HG03342 (cell line): ENCODE data around the gene NOSIP.

Experiments
- ATAC-seq: cut with Tn5 transposase; IDR thresholded peaks from one replicate; pipeline ENCODE4 v1.9.1; 2021; ENCODE audit warnings: mild to moderate bottlenecking, moderate library complexity; ENCODE audit not compliant: unreplicated experiment

NOSIP gene

DNA sequence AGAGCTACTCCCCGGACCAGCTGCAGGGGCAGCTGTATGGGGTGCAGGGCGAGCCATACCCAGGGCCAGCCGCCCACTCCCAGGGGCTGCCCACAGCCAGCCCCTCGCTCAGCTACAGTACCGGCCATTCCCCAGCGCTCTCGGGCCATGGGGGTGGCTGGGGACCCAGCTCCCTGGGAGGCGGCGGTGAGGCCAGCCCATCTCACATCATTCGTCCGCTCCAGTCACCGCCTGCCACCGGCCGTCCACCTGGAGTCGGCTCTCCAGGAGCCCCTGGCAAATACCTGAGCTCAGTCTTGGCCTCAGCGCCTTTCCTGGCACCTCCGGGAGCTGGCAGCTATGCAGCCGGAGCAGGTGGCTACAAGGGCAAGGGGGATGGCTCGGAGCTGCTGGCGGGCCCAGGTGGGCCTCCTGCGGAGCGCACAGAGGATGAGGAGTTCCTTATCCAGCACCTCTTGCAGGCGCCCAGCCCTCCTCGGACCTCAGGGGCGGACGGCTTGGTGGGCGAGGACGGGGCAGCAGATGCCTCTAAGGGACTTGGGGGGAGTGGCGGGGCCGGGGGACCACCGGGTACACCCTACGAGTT is 15.6 kb upstream of the NOSIP start:
- no peak for ATAC-seq

DNA sequence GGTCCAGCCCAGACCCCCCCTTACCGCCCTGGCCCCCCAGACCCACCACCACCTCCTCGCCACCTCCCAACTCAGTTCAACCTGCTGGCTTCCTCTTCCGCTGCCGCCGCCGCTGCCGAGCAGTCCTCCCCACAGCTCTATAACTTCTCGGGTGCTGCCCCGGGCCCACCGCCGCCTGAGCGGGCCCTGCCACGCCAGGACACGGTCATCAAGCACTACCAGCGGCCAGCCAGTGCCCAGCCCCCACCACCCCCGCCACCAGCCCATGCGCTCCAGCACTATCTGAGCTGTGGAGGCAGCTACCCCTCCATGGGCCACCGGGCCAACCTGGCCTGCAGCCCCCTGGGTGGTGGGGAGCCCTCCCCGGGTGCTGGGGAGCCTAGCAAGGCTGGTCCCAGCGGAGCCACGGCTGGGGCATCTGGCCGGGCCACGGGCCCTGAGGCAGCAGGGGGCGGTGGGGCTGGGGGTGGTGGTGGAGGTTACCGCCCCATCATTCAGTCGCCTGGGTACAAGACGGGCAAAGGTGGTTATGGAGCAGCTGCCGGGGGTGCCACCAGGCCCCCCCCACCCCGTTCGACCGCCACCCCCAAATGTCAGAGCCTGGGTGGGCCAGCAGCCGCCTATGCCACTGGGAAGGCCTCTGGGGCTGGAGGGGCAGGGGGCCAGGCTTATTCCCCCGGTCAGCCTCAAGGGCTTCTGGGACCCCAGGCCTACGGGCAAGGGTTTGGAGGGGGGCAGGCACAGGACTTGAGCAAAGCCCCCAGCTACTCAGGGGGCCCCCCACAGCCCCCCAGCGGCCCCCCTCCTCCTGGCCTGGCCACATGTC is 14.8 kb upstream of the NOSIP start:
- no peak for ATAC-seq

DNA sequence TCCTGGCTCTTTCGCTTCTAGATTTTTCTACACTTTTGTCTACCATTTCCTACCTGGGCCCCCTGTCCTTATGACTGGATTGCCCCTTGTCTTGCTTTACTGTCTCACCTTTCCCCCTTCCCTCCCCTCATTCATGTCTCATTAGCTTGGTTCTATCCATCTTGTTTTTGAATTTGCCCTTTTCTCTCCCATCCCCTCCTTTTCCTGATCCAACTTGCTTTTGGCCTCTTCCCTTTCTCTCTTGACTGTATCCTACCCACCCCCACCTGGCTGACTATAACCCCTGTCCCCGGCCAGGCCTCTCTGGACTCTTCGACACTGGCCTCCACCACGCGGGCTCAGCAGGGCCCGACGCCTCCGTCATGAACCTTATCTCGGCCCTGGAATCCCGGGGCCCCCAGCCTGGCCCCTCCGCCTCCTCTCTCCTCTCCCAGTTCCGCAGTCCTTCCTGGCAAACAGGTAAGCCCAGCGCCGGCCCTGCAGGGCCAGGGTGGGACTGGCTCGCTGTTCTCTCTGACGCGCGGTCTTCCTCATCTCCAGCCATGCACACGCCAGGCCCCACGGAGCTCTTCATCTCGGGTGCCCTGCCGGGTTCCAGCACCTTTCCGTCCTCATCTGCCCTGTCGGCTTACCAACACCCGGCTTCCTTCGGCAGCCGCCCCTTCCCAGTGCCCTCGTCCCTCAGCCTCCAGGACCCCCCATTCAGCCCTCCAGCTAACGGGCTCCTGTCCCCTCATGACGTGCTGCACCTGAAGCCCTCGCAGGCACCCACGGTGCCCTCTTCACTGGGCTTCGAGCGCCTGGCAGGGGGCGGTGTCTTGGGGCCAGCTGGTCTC is 14.0 kb upstream of the NOSIP start:
- no peak for ATAC-seq

DNA sequence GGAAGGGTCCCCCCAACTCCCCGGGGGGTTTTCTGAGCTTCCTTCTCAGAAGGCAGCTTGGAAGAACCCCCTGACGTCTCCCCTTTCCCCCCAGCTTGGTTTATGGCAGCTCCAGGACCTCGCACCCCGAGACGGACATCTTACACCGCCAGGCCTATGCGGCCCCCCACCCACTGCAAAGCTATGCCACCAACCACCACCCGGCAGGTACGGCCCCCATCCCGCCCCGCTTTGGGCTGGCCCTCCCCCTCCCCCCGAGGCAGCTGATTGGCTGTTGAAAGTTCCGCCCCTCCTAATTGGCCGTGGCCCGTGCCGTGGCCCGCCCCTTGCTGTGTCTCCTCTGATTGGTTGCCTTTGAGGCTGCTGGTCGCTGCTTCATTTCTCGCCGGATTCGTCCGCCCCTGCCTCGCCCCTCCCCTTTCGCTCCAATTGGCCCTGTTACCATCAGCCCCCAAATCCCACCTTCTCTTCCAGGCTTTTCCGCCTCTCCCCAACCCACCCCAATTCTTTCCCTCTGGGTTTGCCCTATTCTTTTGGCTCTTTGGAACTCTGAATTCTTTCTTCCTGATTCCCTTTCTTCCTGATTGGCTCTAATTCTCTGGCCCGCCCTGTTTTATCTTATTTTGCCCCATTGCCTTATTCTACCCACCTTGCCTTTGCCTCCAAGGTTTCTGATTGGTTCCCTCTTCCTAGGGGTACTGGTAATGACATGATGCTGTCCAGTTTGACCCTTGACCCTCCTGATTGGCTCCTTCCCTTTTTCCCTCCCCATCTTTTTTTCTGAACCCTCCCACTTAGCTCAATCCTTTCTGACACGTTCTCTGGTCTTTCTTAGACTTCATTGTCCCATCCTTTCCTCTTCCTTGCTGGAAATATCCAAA is 13.1 kb upstream of the NOSIP start:
- peak; percentile 39 for ATAC-seq

DNA sequence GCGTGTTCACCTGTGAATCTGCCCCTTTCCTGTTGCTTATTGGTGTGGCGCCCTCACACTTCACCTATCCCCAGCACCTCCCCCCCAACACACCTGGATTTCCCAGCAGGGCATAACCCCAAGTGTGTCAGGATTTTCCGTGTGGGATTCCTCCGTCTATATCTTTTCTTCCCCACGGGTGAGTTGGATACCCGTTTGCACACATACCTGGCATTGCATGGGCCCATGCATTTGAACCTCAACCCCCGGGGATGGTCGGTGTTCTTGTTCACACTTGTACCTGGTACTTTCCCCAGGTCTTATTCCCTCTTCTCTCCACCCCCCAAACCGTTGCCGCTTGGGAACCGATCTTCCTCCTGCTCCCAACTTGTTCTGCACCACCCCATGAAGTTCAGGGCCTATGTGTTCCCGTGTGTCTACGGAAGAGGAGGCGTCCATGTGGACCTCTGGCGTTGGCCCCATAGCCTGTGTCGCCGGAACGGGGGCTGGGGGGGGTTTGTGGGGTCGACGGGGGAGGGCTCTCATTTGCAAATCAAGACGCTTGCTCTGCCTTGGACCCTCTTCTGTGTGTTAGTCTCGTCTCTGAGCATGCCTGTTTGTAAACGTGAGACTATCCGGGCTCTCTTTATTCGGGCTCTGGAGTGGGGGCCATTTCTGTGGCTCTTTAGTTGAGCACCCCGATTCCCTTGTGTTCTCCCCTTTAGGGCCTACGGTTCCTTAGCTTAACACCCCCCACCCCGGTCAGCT is 12.3 kb upstream of the NOSIP start:
- no peak for ATAC-seq

DNA sequence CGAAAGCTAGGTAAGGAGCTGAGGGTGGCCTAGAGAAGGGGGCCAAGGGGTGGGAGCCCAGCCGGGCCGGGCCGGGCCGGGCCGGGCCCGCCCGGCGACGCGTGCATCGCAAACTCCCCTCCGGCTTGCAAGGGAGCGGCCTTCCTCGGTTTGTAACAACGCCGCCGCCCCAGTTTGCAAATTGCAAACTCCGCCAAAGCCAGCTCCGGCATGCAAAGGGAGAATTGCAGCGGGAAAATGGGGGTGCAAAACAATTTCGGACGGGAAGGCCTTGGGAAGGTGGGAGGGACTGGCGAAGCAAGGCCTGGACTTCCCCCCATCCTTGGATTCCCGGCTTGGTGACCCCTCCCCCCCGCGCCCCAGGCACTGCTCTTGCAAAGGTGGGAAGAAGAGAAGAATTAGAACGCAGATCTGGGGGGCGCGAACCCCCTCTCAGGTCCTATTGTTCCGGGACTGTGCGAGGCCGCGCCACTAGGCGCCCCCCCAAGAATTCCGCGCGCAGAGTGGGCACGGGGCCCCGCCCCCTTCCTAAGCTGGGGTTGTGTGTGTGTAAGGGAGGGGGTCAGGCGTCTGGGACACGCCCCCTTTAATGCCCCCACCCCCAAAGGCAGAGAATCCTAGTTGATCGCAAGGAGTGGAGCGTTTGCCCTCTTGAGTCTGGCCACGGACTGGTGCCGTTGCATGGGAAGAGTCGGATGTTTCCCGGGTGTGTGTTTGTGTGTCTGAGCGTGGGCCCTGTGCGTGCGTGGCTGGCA is 11.6 kb upstream of the NOSIP start:
- ATAC-seq: no peak

DNA sequence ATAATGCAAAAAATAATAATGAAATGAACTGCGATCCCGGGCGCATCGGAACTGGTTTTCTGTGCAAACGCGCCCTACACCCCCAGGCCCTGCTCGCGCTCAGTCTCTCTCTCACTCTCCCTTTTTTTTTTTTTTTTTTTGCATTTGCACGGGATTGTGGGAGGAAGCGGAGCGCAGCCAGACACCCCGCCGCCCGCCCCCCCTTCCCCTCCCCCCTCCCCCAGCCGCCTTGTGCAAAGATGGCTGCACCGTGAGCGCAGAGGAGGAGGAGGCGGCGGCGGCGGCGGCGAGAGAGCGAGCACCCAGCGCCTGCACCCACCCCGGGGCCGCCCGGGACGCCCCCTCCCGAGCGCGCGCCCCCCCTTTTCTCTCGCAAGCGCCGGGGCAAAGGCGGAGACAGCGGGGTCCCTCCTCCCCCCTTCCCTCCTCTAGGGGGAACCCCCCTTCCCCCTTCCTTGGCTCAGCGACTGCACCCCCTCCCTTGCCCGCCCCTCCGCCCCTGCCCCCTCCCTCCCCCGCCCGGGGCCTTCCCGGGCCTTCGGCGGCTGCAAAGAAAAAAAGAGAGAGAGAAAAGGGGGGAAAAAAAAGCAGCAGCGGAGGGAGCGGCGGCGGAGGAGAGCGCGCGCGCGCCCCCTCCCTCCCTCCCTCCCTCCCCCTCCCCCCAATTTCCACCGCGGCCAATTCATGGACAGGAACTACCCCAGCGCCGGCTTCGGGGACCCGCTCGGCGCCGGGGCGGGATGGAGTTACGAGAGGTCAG is 10.8 kb upstream of the NOSIP start, which contains the start of gene PRR12:
Gene PRR12 (plus strand): TSS at position 212 of the 760 bp plus-strand sequence. CDS start 473 bp downstream, at position 685.
- ATAC-seq: no peak

DNA sequence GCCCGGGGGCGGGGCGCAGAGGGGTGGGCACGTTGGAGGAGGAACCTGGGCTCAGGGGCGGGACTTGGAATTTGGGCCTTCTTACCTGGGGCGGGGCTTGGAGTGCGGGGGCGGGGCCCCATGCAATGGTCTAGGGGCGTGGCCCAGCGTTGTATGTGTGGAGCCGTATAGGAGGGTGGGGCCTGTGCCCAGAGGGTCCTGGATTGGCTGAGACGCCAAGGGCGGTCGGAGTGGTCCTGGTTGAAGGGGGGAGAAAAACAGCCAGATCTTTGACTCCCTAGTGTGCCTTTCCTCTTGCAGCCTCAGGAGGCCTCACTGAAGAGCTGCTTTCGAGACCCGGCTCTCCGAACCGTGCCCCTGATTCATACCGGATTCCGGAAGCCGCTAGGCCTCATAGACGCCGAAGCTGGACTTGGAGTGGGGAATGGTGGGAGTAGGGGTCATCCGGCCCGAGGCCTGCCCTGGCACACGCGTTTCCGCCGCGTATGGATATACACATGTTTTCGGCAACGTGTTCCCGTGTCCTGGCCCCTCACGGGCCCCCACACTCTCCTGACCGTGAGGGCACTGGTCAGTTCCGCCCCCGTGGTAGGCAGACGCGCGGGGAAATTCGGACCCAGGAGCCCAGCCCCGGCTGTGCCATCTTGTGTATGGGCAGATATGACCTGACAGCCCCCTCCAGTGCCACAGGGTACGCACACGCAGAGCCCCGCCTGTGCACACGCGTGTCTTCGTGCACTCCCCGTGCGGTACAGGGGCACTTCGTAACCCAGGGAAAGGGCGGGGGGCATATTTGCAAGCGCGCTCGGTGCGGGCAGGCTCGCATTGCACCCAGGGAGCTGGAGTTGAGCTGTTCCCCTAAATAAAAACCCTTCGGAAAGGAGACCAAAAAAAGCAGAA is 10.0 kb upstream of the NOSIP start:
- peak; percentile 54 for ATAC-seq

DNA sequence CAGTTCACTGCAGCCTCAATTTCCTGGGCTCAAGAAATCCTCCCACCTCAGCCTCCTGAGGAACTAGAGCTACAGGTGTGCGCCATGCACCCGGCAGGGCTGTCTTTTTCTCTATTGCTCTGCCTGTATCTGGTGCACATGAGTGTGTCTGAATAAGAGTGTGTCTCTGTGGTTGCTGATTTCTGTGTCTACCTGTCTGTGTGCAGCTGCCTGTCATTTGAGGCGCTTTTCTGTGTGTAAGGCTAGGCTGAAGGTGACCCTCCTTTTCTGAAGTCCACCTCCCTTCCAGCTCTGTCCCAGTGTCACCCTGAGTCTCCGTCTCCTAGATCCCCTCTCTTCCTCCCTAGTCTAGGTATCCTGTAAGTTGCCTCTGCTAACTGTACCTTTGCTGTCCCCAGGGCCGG is 9.1 kb upstream of the NOSIP start:
- ATAC-seq: no peak

DNA sequence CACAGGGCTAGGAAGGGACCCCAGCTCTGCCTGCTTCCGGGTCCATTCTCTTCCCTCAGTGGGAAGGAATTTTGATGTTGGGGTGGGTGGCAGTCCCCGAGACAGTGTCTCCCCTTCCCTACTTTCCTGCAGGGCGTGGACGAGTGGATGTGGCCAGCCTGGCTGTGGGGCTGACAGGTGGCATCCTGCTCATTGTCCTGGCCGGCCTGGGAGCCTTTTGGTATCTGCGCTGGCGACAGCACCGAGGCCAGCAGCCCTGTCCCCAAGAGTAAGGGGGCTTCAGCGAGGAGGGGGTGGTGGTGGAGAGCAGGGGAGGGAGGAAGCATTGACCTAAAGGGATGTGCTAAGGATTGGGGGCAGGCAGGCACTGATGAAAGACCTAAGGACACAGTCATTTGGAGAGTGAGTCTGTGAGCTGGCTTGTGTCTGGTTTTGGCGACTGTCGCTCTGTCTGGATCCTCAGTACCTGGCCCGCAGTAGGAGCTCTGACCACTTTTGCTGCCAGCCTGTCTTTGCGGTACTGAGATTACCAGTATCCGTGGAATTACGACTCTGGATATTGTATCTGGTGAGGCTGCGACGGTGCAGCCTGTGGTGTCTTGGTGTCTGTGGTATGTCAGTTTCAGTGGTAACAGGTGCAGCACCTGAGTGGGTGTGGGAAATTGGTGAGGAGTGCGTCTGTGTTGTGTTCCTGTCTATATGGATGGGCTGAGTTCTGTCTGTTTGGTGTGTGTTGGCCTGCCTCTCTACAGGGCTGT is 8.2 kb upstream of the NOSIP start:
- no peak for ATAC-seq

DNA sequence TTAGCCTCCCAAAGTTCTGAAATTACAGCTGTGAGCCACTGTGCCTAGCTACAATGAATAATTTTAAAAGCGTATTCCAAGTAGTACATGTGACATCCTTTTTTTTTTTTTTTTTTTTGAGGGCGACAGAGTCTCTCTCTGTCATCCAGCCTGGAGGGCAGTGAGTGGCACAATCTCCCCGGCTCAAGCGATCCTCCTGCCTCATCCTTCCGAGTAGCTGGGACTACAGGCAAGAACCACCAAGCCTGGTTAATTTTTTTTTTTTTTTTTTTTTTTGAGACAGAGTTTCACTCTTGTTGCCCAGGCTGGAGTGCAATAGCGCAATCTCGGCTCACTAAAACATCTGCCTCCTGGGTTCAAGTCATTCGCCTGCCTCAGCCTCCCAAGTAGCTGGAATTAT is 6.9 kb upstream of the NOSIP start:
- no peak for ATAC-seq

DNA sequence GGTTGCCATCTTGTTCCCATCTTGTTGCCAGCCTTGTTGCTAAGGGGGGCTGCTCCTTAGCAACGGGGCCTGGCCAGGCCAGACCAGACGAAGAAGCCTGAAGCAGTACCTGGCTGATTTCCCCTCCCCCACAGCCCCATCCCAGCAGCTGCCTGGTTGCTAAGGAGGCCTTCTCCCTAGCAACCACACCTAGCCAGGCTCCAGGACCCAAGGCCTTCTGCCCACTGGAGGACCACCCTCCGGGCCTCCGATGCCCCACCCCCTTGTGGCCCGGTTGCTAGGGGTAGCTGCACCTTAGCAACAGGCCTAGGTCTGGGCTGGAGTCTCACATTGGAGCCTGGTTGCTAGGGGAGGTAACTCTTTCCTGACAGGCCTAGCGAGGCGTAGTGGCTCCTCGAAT is 4.7 kb upstream of the NOSIP start:
- ATAC-seq: no peak

DNA sequence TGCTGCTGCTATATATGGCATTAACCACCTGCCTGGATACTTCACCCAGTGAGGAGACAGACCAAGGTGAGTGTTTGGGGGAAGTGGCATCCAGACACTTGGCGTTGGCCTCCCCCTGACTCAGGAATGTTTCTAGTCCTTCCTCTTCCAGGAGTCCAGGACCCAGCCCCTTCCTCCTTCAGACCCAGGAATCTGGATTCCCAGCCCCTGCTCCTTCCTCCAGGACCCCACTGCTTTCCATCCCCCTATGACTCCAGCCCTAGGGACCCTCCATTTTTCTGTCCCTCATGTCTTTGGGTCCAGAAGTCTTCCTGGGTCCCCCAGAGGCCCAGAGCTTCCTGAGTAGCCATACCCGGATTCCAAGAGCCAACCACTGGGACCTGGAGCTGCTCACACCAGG is 2.9 kb upstream of the NOSIP start:
- ATAC-seq: no peak

DNA sequence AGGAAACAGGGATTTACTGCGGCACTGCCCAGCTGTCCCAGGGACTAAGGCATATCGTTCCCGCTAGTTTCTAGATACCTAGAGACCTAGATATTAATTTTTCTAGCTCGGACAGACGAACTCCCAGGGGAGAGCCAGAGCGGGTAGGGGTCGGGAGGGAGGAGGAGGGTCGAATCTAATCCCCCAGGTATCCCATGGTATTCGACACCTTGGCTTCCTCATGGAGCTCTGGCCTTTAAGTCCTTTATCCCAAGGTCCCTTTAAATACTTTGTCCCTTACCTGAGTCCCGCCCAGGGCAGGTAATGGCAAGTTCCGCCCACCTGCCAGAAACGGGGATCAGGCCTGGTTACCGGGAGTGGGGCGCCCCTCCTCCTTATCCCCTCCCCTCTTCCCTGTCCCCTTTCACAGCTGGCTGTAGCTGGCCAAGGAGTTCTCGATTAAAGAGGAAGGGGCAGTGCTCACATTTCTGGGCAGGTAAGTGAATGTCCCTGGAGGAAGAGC is 702 bp upstream of the NOSIP start, which contains the start of gene PRRG2:
Gene PRRG2 (plus strand): TSS at position 310 of the 502 bp plus-strand sequence. CDS start 1,904 bp downstream, outside the sequence.
- no peak for ATAC-seq

DNA sequence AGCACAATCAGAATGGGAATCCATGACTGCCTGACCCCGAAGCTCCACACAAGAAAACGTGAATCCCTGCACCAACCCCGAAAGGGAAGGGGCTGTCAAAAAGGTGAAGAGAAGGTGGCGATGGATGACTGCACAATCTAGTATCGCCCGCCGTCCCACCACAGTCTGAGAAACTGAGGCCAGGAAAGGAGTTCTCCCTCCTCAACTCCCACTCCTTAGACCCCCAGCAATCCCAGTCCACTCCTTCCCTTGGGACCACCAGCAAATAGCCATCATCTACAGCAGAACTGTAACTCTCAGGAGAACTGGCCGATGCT is 451 bp downstream of the NOSIP start:
- peak; percentile 7 for ATAC-seq

DNA sequence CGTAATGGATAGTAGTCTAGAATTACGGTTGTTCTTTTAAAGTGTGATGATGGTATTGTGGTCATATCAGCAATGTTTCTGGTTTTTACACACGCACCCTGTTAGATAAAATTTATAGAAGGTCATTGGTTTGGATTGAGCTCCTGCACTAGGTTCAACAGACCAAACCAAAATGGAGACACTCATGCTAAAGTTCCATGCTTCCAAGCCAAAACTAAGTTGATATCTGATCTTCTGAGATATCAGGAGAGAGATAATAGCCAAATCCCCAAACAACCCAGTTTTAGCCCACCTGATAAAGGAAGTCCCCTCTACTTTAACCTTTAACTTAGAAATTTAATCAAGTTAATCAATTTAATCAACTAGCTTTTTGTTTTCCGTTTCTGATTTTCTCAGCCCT is 1.2 kb downstream of the NOSIP start:
- ATAC-seq: no peak
